HEK293 (cell line): Measurements from ENCODE around the gene KRTAP1-1.
A peak's percentile ranks its signal among the peaks of the same experiment; 100 is the strongest.
"Not testable (repeated sequence)": the region's sequence is repeated elsewhere in the genome, so short reads cannot be mapped to it uniquely, and the experiment has no call there.

Source experiments
- CTCF ChIA-PET: fragments of 350-600 bp; formaldehyde crosslinking; extraction: SDS; loops from one replicate; lab custom pipeline; 2021; ENCODE audit warnings: antibody characterized with exemption; lab: Yijun Ruan, JAX
- POLR2A ChIA-PET: fragments of 300-600 bp; formaldehyde crosslinking; extraction: SDS; loops from one replicate; lab custom pipeline; 2020; ENCODE audit warnings: antibody characterized with exemption, inconsistent platforms; lab: Yijun Ruan, JAX
- H3K27ac ChIP-seq: fragments of 200-500 bp; sonication (Bioruptor generic); 2 replicates; pipeline ENCODE4 v1.5.1; 2014; ENCODE audit warnings: low read depth, low read length, control low read depth, inconsistent platforms; ENCODE audit errors: extremely low read depth
- H3K36me3 ChIP-seq, 2 experiments: fragments of 200-500 bp in 1 of 2; sonication (Bioruptor generic) in 1 of 2; 1 replicate in 1 of 2; 2 replicates in 1 of 2; pipeline ENCODE4 v1.5.1; 2014 to 2017; ENCODE audit warnings: inconsistent platforms in 2 of 2, low read length in 2 of 2; ENCODE audit not compliant: control insufficient read depth in 2 of 2, insufficient read depth in 1 of 2
- H3K4me1 ChIP-seq: fragments of 200-500 bp; sonication (Bioruptor generic); 2 replicates; pipeline ENCODE4 v1.5.1; 2014; ENCODE audit warnings: mild to moderate bottlenecking, low read length, inconsistent platforms; ENCODE audit not compliant: control insufficient read depth, insufficient read depth
- H3K4me3 ChIP-seq: 2 replicates; pipeline ENCODE4 v1.5.1; 2011; ENCODE audit warnings: low read depth, mild to moderate bottlenecking, control low read depth, low read length, moderate library complexity
- H3K9me3 ChIP-seq: fragments of 200-500 bp; sonication (Bioruptor generic); 2 replicates; pipeline ENCODE4 v1.5.1; 2014; ENCODE audit warnings: low read depth, low read length, inconsistent platforms; ENCODE audit not compliant: control insufficient read depth, insufficient read depth
- SCRT2 ChIP-seq: fragments of 450-650 bp; formaldehyde crosslinking; IDR thresholded peaks from 2 replicates; pipeline ENCODE4 v1.5.1; 2016; ENCODE audit warnings: missing biosample characterization, missing genetic modification characterization
- TRIM28 ChIP-seq: IDR thresholded peaks from 2 replicates; pipeline ENCODE4 v1.6.1; 2011; ENCODE audit warnings: low read length, control low read depth, borderline replicate concordance
- ZFP3 ChIP-seq: fragments of 450-650 bp; formaldehyde crosslinking; IDR thresholded peaks from 2 replicates; pipeline ENCODE4 v1.5.1; 2016; ENCODE audit warnings: low read depth, missing biosample characterization, missing genetic modification characterization
- ZNF10 ChIP-seq: fragments of 450-650 bp; formaldehyde crosslinking; IDR thresholded peaks from 2 replicates; pipeline ENCODE4 v1.5.1; 2017; ENCODE audit warnings: missing biosample characterization, missing genetic modification characterization
- ZNF114 ChIP-seq: fragments of 450-650 bp; formaldehyde crosslinking; IDR thresholded peaks from 2 replicates; pipeline ENCODE4 v1.5.0; 2017; ENCODE audit warnings: missing biosample characterization, missing genetic modification characterization
- ZNF121 ChIP-seq: fragments of 450-650 bp; formaldehyde crosslinking; IDR thresholded peaks from 2 replicates; pipeline ENCODE4 v1.5.1; 2016; ENCODE audit warnings: missing biosample characterization, missing genetic modification characterization
- ZNF132 ChIP-seq: fragments of 450-650 bp; formaldehyde crosslinking; IDR thresholded peaks from 2 replicates; pipeline ENCODE4 v1.5.1; 2017; ENCODE audit warnings: missing biosample characterization, missing genetic modification characterization, borderline replicate concordance
- ZNF155 ChIP-seq: fragments of 450-650 bp; formaldehyde crosslinking; IDR thresholded peaks from 2 replicates; pipeline ENCODE4 v1.5.1; 2016; ENCODE audit warnings: missing biosample characterization, missing genetic modification characterization
- ZNF184 ChIP-seq: fragments of 450-650 bp; IDR thresholded peaks from 2 replicates; pipeline ENCODE4 v1.5.1; 2018; ENCODE audit warnings: missing biosample characterization, mild to moderate bottlenecking, missing genetic modification characterization
- ZNF19 ChIP-seq: fragments of 450-650 bp; formaldehyde crosslinking; IDR thresholded peaks from 2 replicates; pipeline ENCODE4; 2016; ENCODE audit warnings: missing biosample characterization, missing genetic modification characterization, low read depth
- ZNF211 ChIP-seq: fragments of 450-650 bp; formaldehyde crosslinking; IDR thresholded peaks from 2 replicates; pipeline ENCODE4 v1.5.1; 2016; ENCODE audit warnings: low read depth, missing biosample characterization, missing genetic modification characterization
- ZNF404 ChIP-seq: fragments of 450-650 bp; formaldehyde crosslinking; IDR thresholded peaks from 2 replicates; pipeline ENCODE4 v1.5.1; 2017; ENCODE audit warnings: missing biosample characterization, missing genetic modification characterization
- ZNF473 ChIP-seq: fragments of 450-650 bp; formaldehyde crosslinking; IDR thresholded peaks from 2 replicates; pipeline ENCODE4 v1.5.1; 2017; ENCODE audit warnings: missing biosample characterization, missing genetic modification characterization
- ZNF501 ChIP-seq: fragments of 450-650 bp; formaldehyde crosslinking; IDR thresholded peaks from 2 replicates; pipeline ENCODE4 v1.5.1; 2016; ENCODE audit warnings: missing biosample characterization, missing genetic modification characterization
- ZNF530 ChIP-seq: fragments of 450-650 bp; formaldehyde crosslinking; IDR thresholded peaks from 2 replicates; pipeline ENCODE4 v1.5.1; 2016; ENCODE audit warnings: low read depth, missing biosample characterization, missing genetic modification characterization
- ZNF561 ChIP-seq: fragments of 450-650 bp; IDR thresholded peaks from 2 replicates; pipeline ENCODE4 v1.5.1; 2018; ENCODE audit warnings: missing biosample characterization, missing genetic modification characterization, borderline replicate concordance
- ZNF585B ChIP-seq: fragments of 450-650 bp; formaldehyde crosslinking; IDR thresholded peaks from 2 replicates; pipeline ENCODE4 v1.5.1; 2016; ENCODE audit warnings: missing biosample characterization, missing genetic modification characterization
- ZNF645 ChIP-seq: fragments of 450-650 bp; formaldehyde crosslinking; IDR thresholded peaks from 2 replicates; pipeline ENCODE4; 2016; ENCODE audit warnings: missing biosample characterization, missing genetic modification characterization
- ZNF677 ChIP-seq: fragments of 450-650 bp; IDR thresholded peaks from 2 replicates; pipeline ENCODE4 v1.5.0; 2018; ENCODE audit warnings: missing biosample characterization, mild to moderate bottlenecking, missing genetic modification characterization, moderate library complexity

Gene KRTAP1-1

GRCh38 chr17:41040783-41041571, at the start of gene KRTAP1-1:
Gene KRTAP1-1 (minus strand): TSS chr17:41041450. CDS start chr17:41041397, 53 bp downstream.
- H3K36me3 ChIP-seq, H3K27ac ChIP-seq, POLR2A ChIA-PET, H3K4me3 ChIP-seq, H3K4me1 ChIP-seq, H3K9me3 ChIP-seq: not testable (repeated sequence)
- CTCF ChIA-PET, result interaction anchor here (0.6 to 0.7 kb wide), 3 partner anchors 164 to 472 kb away, joined by 3 to 4 read pairs (median 3); no protein-coding TSS in a partner anchor
- TF ChIP-seq SCRT2 (tag by site-specific recombination), result 0 out of 2 replicates have a peak, but pooled peaks have one; percentile 29

- H3K4me3 ChIP-seq, CTCF ChIA-PET, H3K4me1 ChIP-seq, H3K9me3 ChIP-seq, POLR2A ChIA-PET, H3K27ac ChIP-seq, H3K36me3 ChIP-seq: not testable (repeated sequence)
Observed at GRCh38 chr17:41088760-41089352, 47.6 kb upstream of the KRTAP1-1 start.

- H3K4me1 ChIP-seq, CTCF ChIA-PET, H3K36me3 ChIP-seq, H3K27ac ChIP-seq, POLR2A ChIA-PET, H3K9me3 ChIP-seq, H3K4me3 ChIP-seq: not testable (repeated sequence)
Observed at GRCh38 chr17:41084100-41084856, 43.0 kb upstream of the KRTAP1-1 start, which contains the start of gene KRTAP4-7. Gene KRTAP4-7 (plus strand): TSS chr17:41084150. CDS start chr17:41084207, 57 bp downstream.

GRCh38 chr17:41083427-41083826, 42.2 kb upstream of the KRTAP1-1 start:
- H3K4me1 ChIP-seq, H3K27ac ChIP-seq, H3K9me3 ChIP-seq, POLR2A ChIA-PET, CTCF ChIA-PET, H3K36me3 ChIP-seq, H3K4me3 ChIP-seq: not testable (repeated sequence)

GRCh38 chr17:41082626-41083025, 41.4 kb upstream of the KRTAP1-1 start:
- ChIA-PET CTCF (no interaction called here), POLR2A (no interaction called here)
- H3K9me3 ChIP-seq, result no peaks in the 10 kb centered on the region
- H3K27ac ChIP-seq, result no peak overlapping the region
- H3K4me1 ChIP-seq, result no peaks in the 10 kb centered on the region
- H3K36me3 ChIP-seq, result no peaks in the 10 kb centered on the region
- no peak for TF ChIP-seq ZFP3
- no peak for TF ChIP-seq ZNF501
- TF ChIP-seq ZNF155 (tag by site-specific recombination), result no peak
- TF ChIP-seq TRIM28, result no peak
- no peak for TF ChIP-seq ZNF121 (tag by site-specific recombination)
- no peak for TF ChIP-seq ZNF132
- TF ChIP-seq ZNF473, result no peak
- TF ChIP-seq ZNF184 (tag by site-specific recombination), result no peak
- TF ChIP-seq ZNF404, result no peak
- TF ChIP-seq ZNF211, result no peak
- TF ChIP-seq ZNF114, result no peak
- TF ChIP-seq ZNF530 (tag by site-specific recombination), result no peak
- no peak for TF ChIP-seq ZNF10
- TF ChIP-seq SCRT2 (tag by site-specific recombination), result no peak
- TF ChIP-seq ZNF585B, result no peak
- TF ChIP-seq ZNF677 (tag by site-specific recombination), result no peak
- no peak for TF ChIP-seq ZNF19 (tag by site-specific recombination)
- no peak for TF ChIP-seq ZNF645
- no peak for TF ChIP-seq ZNF561 (tag by site-specific recombination)
- H3K4me3 ChIP-seq, result no peak overlapping the region
